HG02943 (cell line): Measurements from ENCODE around the gene MAP7D3.
A peak's percentile ranks its signal among the peaks of the same experiment; 100 is the strongest.
"Not testable (repeated sequence)": the region's sequence is repeated elsewhere in the genome, so short reads cannot be mapped to it uniquely, and the experiment has no call there.

Experiments
- ATAC-seq: cut with Tn5 transposase; IDR thresholded peaks from one replicate; pipeline ENCODE4 v1.9.1; 2021; ENCODE audit warnings: mild to moderate bottlenecking, low read depth, moderate library complexity; ENCODE audit not compliant: unreplicated experiment

MAP7D3 gene, protein sequence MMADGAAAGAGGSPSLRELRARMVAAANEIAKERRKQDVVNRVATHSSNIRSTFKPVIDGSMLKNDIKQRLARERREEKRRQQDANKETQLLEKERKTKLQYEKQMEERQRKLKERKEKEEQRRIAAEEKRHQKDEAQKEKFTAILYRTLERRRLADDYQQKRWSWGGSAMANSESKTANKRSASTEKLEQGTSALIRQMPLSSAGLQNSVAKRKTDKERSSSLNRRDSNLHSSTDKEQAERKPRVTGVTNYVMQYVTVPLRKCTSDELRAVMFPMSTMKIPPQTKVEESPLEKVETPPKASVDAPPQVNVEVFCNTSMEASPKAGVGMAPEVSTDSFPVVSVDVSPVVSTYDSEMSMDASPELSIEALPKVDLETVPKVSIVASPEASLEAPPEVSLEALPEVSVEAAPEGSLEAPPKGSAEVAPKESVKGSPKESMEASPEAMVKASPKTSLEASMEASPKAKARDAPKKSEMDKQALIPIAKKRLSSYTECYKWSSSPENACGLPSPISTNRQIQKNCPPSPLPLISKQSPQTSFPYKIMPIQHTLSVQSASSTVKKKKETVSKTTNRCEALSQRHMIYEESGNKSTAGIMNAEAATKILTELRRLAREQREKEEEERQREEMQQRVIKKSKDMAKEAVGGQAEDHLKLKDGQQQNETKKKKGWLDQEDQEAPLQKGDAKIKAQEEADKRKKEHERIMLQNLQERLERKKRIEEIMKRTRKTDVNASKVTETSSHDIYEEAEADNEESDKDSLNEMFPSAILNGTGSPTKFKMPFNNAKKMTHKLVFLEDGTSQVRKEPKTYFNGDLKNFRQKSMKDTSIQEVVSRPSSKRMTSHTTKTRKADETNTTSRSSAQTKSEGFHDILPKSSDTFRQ

GRCh38 chrX:136251041-136251991 is at the start of gene MAP7D3:
TSS of gene MAP7D3 (minus strand) at chrX:136251400. CDS start at chrX:136251358, 42 bp downstream.
- peak; percentile 66 for ATAC-seq

- ATAC-seq = not testable (repeated sequence)
Observed at GRCh38 chrX:136300721-136301120, 49.5 kb upstream of the MAP7D3 start, which contains the start of gene ADGRG4. TSS of gene ADGRG4 (plus strand) at chrX:136300963. CDS start at chrX:136308778, 7,815 bp downstream.

DNA sequence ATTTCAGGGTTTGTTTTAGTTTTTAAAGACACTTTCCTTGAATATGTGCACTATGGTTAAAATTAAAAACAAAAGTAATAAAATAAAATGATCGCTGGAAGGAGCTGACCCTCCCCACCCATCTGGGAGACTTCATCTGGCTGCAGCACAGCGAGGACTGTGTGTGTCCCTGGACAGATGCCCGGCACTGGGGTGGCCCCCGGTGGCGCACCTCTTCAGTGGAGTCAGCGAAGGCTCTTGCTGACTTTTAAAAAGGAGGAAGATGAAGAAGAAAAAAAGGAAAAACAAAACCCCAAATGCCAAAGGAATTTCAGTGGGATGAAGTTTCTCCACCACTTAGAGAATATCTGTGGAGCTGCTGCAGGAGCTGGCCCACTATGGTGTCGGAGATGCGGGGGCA is 44.2 kb upstream of the MAP7D3 start:
- no peak for ATAC-seq

- ATAC-seq = no peak
Observed at GRCh38 chrX:136292656-136293055, 41.5 kb upstream of the MAP7D3 start.

DNA sequence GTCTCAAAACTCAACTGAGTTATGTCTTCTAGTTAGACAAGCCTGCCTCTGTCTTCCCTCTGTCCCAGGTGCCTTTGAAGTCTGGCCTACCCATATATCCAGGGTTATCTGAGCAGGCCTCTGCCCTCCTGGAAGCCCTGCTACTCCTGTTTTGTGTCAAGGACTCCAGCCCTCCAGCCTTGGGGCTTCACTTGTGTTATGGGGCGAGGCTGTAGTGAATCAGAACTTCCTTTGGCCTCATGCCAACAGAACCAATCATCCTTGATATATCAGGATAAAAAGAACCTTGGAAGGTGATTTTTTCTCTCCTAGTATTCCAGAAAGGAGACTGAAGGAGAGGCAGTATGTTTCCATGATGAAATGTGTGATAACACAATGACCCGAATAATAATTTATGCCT is 40.6 kb upstream of the MAP7D3 start:
- no peak for ATAC-seq

- ATAC-seq = not testable (repeated sequence)
Observed at GRCh38 chrX:136286375-136286774, 35.2 kb upstream of the MAP7D3 start.

GRCh38 chrX:136275553-136275952 is 24.4 kb upstream of the MAP7D3 start:
- ATAC-seq = no peak

DNA sequence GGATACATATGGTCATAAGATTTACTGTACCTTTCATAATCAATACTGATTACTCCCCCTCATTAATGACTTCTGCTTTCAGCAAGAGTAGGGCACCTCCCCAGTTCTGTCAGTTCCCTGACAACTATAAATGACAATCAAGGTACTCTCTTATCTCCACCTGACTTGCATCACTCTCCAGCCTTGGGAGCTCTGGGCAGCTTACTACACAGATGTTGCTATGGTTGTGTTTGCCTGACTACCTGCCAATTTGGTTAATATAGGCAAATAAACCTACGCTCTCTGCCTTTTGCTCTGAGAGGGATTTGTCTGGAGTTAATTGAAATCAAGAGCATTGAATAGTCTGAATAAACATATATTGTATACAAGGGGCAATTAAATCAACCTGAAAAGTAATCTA is 22.8 kb upstream of the MAP7D3 start:
- no peak for ATAC-seq

DNA sequence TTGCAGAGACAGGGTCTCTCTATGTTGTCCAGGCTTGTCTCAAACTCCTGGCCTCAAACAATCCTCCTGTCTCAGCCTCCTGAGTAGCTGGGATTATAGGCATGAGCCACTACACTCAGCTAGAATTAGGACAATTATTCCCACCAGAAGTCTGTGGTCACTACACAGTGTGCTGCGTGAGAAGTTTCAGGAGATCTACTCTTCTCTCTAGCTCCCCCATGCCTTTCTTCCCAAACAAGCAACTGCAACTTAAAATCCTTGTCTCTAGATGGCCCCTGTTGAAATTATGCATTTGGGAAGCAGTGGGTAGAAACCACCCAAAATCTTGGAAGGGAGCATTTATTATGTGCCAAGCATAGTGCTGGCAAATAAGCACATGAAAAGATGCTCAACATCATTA is 21.1 kb upstream of the MAP7D3 start:
- ATAC-seq = no peak

GRCh38 chrX:136271300-136271699 is 20.1 kb upstream of the MAP7D3 start:
- ATAC-seq = no peak

DNA sequence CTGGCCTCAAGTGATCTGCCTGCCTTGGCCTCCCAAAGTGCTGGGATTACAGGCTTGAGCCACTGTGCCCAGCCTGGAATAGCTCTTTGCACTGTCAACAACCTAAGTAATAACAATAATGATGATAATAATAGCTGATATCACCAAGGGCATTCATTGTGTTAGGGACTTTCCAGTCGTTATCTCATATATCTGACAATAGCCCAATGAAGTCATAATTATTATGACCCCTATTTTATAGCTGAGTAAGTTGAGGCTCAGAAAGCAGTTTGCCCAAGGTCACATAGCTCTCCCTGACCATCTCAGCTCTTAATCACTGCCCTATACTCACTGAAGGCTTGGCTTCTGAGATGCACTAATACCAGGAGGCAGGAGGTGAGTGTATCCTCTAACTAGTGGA is 18.7 kb upstream of the MAP7D3 start:
- no peak for ATAC-seq

DNA sequence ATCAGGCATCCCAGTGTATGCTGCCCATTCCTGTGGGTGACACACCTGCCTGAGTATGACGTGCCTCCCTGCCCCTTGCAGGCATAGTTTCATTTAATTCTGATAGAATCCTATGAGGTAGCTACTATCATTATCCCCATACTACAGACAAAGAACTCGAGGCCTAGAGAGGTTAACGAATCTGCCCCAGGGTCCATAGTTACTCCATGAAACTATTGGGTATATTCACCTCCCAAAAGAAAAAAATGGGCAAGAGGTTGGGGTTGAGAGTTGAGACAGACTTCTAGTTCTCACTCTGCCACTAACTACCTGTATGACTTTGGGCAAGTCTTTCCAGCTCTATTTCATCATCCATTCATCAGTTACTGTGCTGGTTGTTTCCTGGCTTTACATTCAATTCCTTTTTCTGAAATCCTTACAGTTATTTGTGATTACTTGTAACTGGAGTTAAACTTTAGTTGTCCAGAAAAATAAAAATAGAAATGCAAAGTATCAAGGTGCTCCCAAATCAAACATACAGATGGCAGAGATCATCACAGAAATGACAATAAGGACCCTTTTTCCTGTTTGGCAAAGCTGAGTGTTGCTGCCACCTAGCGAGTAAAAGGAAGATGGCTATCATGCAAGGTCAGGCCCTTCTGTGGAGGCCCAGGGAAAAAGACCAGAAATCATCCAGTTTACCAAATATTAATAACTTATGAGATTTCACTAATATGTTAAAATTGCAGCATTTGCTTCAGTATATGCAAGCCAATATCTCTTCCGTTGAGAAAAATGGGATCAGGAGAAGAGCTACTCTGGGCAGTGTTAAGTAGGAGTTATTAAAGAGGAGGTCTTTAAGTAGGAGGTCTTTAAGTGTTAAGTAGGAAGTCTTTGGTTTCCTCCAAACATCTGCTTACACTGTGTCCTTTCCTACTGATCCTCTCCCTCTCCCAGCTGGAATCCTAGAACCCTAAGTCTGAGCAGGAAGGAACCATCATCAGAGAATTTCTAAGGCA is 17.1 kb upstream of the MAP7D3 start:
- no peak for ATAC-seq

DNA sequence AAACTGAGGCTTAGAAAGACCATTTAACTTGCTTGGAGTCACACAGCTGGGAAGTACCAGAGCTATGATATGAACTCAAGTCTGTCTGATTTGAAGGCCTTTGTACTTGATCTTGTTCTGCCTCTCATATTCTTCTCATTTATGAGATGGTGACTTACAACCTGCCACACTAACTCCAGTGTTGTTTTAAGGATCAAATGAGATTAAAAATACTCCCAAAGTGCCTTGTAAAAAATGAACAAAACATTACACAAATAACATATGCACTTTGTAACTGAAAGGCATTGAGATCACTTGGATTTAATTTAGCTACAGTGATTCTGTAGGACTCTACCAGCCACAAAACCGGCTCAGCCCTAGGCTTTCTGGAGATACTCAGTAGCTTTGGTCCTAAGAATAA is 15.6 kb upstream of the MAP7D3 start:
- no peak for ATAC-seq

GRCh38 chrX:136262812-136263315 is 11.7 kb upstream of the MAP7D3 start:
- ATAC-seq = no peak

- ATAC-seq = no peak
Observed at GRCh38 chrX:136262243-136262642, 11.0 kb upstream of the MAP7D3 start.

DNA sequence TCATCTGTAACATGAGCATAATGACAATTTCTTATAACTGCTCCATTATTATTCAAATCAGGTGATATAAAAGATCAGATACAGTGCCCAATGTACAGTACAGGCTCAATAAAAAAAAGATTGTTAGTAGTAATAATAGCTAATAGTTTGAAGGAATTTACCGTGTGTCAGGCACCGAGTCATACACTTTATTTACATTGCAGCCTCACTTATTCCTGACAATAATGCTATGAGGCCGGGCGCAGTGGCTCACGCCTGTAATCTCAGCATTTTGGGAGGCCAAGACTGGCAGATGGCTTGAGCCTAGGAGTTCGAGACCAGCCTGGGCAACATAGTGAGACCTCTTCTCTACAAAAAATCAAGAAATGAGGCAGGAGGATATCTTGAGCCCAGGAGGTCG is 10.1 kb upstream of the MAP7D3 start:
- ATAC-seq = no peak

GRCh38 chrX:136260776-136261175 is 9.6 kb upstream of the MAP7D3 start:
- no peak for ATAC-seq

GRCh38 chrX:136259543-136259942 is 8.3 kb upstream of the MAP7D3 start:
- ATAC-seq = no peak

DNA sequence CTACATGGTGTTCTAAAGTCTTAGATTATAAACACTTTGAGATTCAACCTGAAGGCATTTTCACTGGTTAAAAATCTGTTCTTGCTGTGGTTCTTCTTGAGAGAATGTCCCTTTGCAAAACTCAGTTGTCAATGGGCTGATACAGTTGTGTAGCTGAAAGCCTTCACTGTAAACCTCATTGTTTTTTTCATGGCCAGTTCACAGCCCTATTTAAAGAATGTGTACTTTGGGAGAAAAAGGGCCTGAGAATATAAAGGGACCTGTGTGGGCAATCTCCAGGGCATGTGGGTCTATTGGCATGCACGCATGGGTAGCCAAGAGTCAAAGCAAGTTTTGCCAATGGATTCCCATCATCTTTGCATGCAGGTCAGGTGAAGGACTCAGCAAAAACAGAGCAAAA is 7.8 kb upstream of the MAP7D3 start:
- ATAC-seq = no peak
